ENCODE data around the gene KLHDC3. TPM values are rescaled to one million over a fixed set of nuclear protein-coding genes. Genes with fewer than 3 reads are reported as not detected.

The KLHDC3 gene
- total and polyA plus RNA-seq, 3 donors from 2014 or later = 207 to 422 (median 210) TPM

DNA sequence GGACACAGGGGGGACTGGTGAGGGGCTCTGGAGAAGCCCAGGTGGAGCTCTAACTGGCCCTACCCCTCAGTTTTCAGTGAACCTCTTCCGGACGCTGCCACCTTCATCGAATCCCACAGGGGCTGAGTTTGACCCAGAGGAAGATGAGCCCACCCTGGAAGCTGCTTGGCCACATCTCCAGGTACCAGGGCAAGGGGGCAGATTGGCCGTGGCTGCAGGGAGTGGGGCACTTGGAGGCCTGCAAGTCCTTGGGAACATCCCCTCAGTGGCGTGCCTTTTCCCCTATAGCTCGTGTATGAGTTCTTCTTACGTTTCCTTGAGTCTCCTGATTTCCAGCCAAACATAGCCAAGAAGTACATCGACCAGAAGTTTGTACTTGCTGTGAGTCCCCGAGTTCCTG lies 6.9 kb upstream of the KLHDC3 start:
- 82 to 84% methylated on average over 6 to 9 of the region's 9 CpGs for WGBS, 2 donors
- TF ChIP-seq CTCF (IDR thresholded peaks at IDR 0.05) = no peak
- TF ChIP-seq POLR2A (IDR thresholded peaks at IDR 0.05) = no peak
- no peak for DNase-seq
- intact Hi-C loops (cut with DNase I; ENCODE audit: low total_unique reads) = no loop called here
- Histone ChIP-seq H3K9me3 (no peaks in the 10 kb centered on the region), H3K4me1 (no peaks in the 10 kb centered on the region), H3K27ac (no peak overlapping the region), H3K27me3 (no peaks in the 10 kb centered on the region), H3K36me3 (ENCODE audit: low read depth, missing control alignments) (no peaks in the 10 kb centered on the region), H3K4me3 (no peak overlapping the region)

- intact Hi-C loops (cut with DNase I; ENCODE audit: low total_unique reads) = no loop called here
- 50 to 62% methylated on average over 6 of the region's 6 CpGs for WGBS, 2 donors
- peak; percentile 18 to 45 (median 44) for TF ChIP-seq CTCF (IDR thresholded peaks at IDR 0.05)
- no peak for TF ChIP-seq POLR2A (IDR thresholded peaks at IDR 0.05)
- Histone ChIP-seq H3K4me1 (peaks cover 9% of the 10 kb centered on the region), H3K27ac (no peak overlapping the region), H3K36me3 (ENCODE audit: low read depth, missing control alignments) (no peaks in the 10 kb centered on the region), H3K9me3 (no peaks in the 10 kb centered on the region), H3K27me3 (no peaks in the 10 kb centered on the region), H3K4me3 (no peak overlapping the region)
- peak; percentile 85 for DNase-seq
Measured at GRCh38 chr6:43009124-43009523, 4.9 kb upstream of the KLHDC3 start.

DNA sequence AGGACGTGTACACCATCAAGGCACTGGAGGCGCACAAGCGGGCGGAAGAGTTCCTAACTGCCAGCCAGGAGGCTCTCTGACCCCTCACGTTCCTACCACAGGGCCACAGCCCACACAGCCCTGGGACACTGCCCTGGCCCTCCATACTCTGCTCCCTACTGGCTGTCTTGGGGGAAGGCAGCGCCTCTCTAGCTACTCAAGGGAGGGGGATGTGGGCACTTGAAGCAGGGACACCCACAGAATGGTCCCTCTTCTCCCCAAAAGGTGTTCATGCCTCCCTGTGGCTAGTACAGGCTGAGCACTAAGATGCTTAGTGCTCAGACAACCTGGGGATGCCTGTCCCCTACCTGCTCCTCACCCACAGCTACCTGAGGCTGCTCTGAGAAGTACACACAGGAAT lies 2.8 kb upstream of the KLHDC3 start:
- Histone ChIP-seq H3K4me3 (no peak overlapping the region), H3K9me3 (no peaks in the 10 kb centered on the region), H3K4me1 (peaks cover 24% of the 10 kb centered on the region), H3K27ac (no peak overlapping the region), H3K36me3 (ENCODE audit: low read depth, missing control alignments) (no peaks in the 10 kb centered on the region), H3K27me3 (no peaks in the 10 kb centered on the region)
- no peak for TF ChIP-seq CTCF (IDR thresholded peaks at IDR 0.05)
- TF ChIP-seq POLR2A (IDR thresholded peaks at IDR 0.05) = no peak
- WGBS, 2 donors = 61 to 74% methylated on average over 6 of the region's 6 CpGs
- no peak for DNase-seq
- intact Hi-C loops (cut with DNase I; ENCODE audit: low total_unique reads) = loop anchor here (5.0 kb wide), 1 partner anchor 131 kb away; no protein-coding TSS in a partner anchor

DNA sequence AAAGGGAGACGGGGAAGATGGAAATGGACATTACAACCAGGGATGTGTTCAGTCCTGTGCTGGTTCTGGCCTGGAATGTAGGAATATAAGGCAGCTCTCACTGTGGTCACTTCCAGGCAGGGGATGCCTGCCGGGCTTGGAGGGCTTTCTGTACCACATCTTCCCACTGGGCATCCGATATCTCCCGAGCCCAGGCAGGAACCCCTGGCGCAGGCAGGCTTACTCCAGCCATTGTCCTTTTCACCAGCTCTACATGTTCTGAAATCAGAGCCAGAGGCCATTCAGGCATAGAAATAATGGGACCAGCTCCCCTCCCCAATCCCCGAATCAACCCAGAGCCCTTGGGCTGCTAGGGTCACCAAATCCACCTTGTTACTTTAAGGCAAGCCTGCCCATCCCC lies 1.7 kb upstream of the KLHDC3 start:
- Histone ChIP-seq H3K27ac (no peak overlapping the region), H3K4me1 (peaks cover 32% of the 10 kb centered on the region), H3K4me3 (no peak overlapping the region), H3K9me3 (no peaks in the 10 kb centered on the region), H3K36me3 (ENCODE audit: low read depth, missing control alignments) (no peaks in the 10 kb centered on the region), H3K27me3 (no peaks in the 10 kb centered on the region)
- DNase-seq = no peak
- no peak for TF ChIP-seq CTCF (IDR thresholded peaks at IDR 0.05)
- TF ChIP-seq POLR2A (IDR thresholded peaks at IDR 0.05) = no peak
- intact Hi-C loops (cut with DNase I; ENCODE audit: low total_unique reads) = loop anchor here (5.0 kb wide), 1 partner anchor 130 kb away; no protein-coding TSS in a partner anchor
- 75 to 79% methylated on average over 6 of the region's 6 CpGs for WGBS, 2 donors

- TF ChIP-seq POLR2A (IDR thresholded peaks at IDR 0.05) = no peak
- Histone ChIP-seq H3K9me3 (no peaks in the 10 kb centered on the region), H3K27ac (peak overlapping the region; percentile 70 to 76), H3K4me1 (peaks cover 32% of the 10 kb centered on the region), H3K4me3 (peak overlapping the region; percentile 66 to 93), H3K27me3 (no peaks in the 10 kb centered on the region), H3K36me3 (ENCODE audit: low read depth, missing control alignments) (no peaks in the 10 kb centered on the region)
- intact Hi-C loops (cut with DNase I; ENCODE audit: low total_unique reads) = loop anchor here (5.0 kb wide), 1 partner anchor 129 kb away; no protein-coding TSS in a partner anchor
- 2% methylated on average over 25 of the region's 25 CpGs for whole genome bisulfite sequencing, 2 donors
- no peak for DNase-seq
Measured at GRCh38 chr6:43013097-43013842, 779 bp upstream of the KLHDC3 start.
